K562 (cell line): ENCODE data around the gene ICA1L. TPM values are rescaled to one million over a fixed set of nuclear protein-coding genes. Genes with fewer than 3 reads are reported as not detected.

Experiments
- ATAC-seq: fragments of 200-7000 bp; cut with Tn5 transposase; 3 replicates; pipeline ENCODE4 v1.9.1; 2020; ENCODE audit warnings: moderate library complexity
- BruUV-seq: library from RNA; stranded (reverse); fragments of 400-500 nt; replicated peaks from 2 replicates; lab custom pipeline; 2021; lab: Mats Ljungman, UMichigan
- CTCF ChIA-PET: fragments of 300-600 bp; formaldehyde crosslinking; extraction: SDS; loops from one replicate; lab custom pipeline; 2021; ENCODE audit warnings: low intra/inter-chr PET ratio; lab: Yijun Ruan, JAX
- POLR2A ChIA-PET: fragments of 300-600, 350-650 bp; sonication (Branson Sonifier 250); formaldehyde crosslinking; extraction: SDS; loops from one replicate; lab custom pipeline; 2021; ENCODE audit warnings: antibody characterized with exemption, inconsistent platforms; lab: Yijun Ruan, JAX
- DNase-seq, 4 experiments: peaks; one replicate each; pipeline versions ENCODE4 v3.0.0 to v3.0.0-alpha.2; 2011 to 2018; ENCODE audit warnings: low spot score in 3 of 4, mixed read lengths in 3 of 4; ENCODE audit errors: extremely low read depth in 1 of 4
- FAIRE-seq: peaks from 2 replicates; lab custom pipeline; 2011; peaks lifted over from hg19 to GRCh38; lab: Jason Lieb, UNC
- H2AFZ ChIP-seq: 2 replicates; pipeline ENCODE4 v1.6.0; 2011; ENCODE audit warnings: low read depth, low read length, control low read depth, inconsistent platforms
- H3K27ac ChIP-seq: fragments of 200-600 bp; 3 replicates; pipeline ENCODE4 v1.8.0; 2011; ENCODE audit warnings: low read depth, mild to moderate bottlenecking, control low read depth, inconsistent platforms, low read length, moderate library complexity, mixed read lengths; ENCODE audit errors: extremely low read depth
- H3K27me3 ChIP-seq, 2 experiments: fragments of 300-600 bp in 1 of 2; 2 replicates in 1 of 2; 3 replicates in 1 of 2; pipeline versions ENCODE4 v1.6.0 to v1.8.0; 2011; ENCODE audit warnings: inconsistent platforms in 2 of 2, low read length in 2 of 2, mild to moderate bottlenecking in 1 of 2, mixed read lengths in 1 of 2, moderate library complexity in 1 of 2; ENCODE audit not compliant: control insufficient read depth in 2 of 2, insufficient read depth in 2 of 2
- H3K36me3 ChIP-seq: fragments of 300-600 bp; 3 replicates; pipeline ENCODE4 v1.8.0; 2011; ENCODE audit warnings: mild to moderate bottlenecking, low read length, inconsistent platforms; ENCODE audit not compliant: control insufficient read depth, insufficient read depth
- H3K4me1 ChIP-seq, 2 experiments: fragments of 200-600 bp in 1 of 2; replicated peaks in 1 of 2; 2 replicates in 1 of 2; 3 replicates in 1 of 2; pipeline versions ENCODE4 v1.5.1 to v1.8.0; 2011; ENCODE audit warnings: inconsistent platforms in 2 of 2, low read length in 2 of 2, mild to moderate bottlenecking in 1 of 2, mixed read lengths in 1 of 2, moderate library complexity in 1 of 2; ENCODE audit not compliant: control insufficient read depth in 2 of 2, insufficient read depth in 2 of 2
- H3K4me2 ChIP-seq: 2 replicates; pipeline ENCODE4 v1.6.1; 2011; ENCODE audit warnings: low read length, control low read depth, inconsistent platforms, mixed read lengths; ENCODE audit not compliant: insufficient read depth
- H3K4me3 ChIP-seq: fragments of 200-600 bp; sonication (generic), shearing (Covaris generic); 2 replicates; pipeline ENCODE4 v1.5.1; 2016; ENCODE audit warnings: control low read depth, inconsistent platforms
- H3K79me2 ChIP-seq: fragments of 200-600 bp; 3 replicates; pipeline ENCODE4 v1.8.0; 2011; ENCODE audit warnings: low read length, inconsistent platforms; ENCODE audit not compliant: control insufficient read depth, insufficient read depth
- H3K9ac ChIP-seq, 2 experiments: 2 replicates each; pipeline versions ENCODE4 v1.6.0 to v1.6.1; 2011; ENCODE audit warnings: low read depth in 2 of 2, low read length in 2 of 2, control low read depth in 1 of 2, inconsistent platforms in 1 of 2, mild to moderate bottlenecking in 1 of 2, mixed read lengths in 1 of 2; ENCODE audit not compliant: insufficient read depth in 1 of 2
- H3K9me1 ChIP-seq: one replicate; pipeline ENCODE4 v1.6.0; 2011; ENCODE audit warnings: inconsistent platforms, mild to moderate bottlenecking, low read length, moderate library complexity; ENCODE audit not compliant: control insufficient read depth, insufficient read depth
- H3K9me3 ChIP-seq: replicated peaks from 2 replicates; pipeline ENCODE4 v1.5.1; 2011; ENCODE audit warnings: low read depth, low read length, inconsistent platforms; ENCODE audit not compliant: control insufficient read depth, insufficient read depth
- H4K20me1 ChIP-seq: replicated peaks from 2 replicates; pipeline ENCODE4 v1.6.1; 2011; ENCODE audit warnings: low read length, inconsistent platforms, mixed read lengths; ENCODE audit not compliant: control insufficient read depth, insufficient read depth
- ATF6 ChIP-seq: sonication (generic); formaldehyde crosslinking; IDR thresholded peaks from 2 replicates; pipeline ENCODE4 v1.4.0; 2020; ENCODE audit warnings: mild to moderate bottlenecking, missing genetic modification reagents
- CBX2 ChIP-seq: fragments of 200-600 bp; sonication (generic); IDR thresholded peaks from one replicate; pipeline ENCODE4 v1.6.1; 2012; ENCODE audit warnings: mild to moderate bottlenecking, low read length, inconsistent platforms; ENCODE audit not compliant: insufficient read depth, poor library complexity, severe bottlenecking
- FOXK2 ChIP-seq, 2 experiments: fragments of 450-650 bp; IDR thresholded peaks in 1 of 2; conservative IDR thresholded peaks in 1 of 2; 2 replicates each; pipeline ENCODE4 v1.6.1; 2016; ENCODE audit warnings: low read depth in 2 of 2, mild to moderate bottlenecking in 1 of 2
- JUND ChIP-seq, 2 experiments: IDR thresholded peaks; 2 replicates in 1 of 2; 3 replicates in 1 of 2; pipeline ENCODE4 v1.6.1; 2011; ENCODE audit warnings: borderline replicate concordance in 2 of 2, low read depth in 2 of 2, low read length in 2 of 2, improper control_type of control experiment in 1 of 2, missing biosample characterization in 1 of 2, missing genetic modification characterization in 1 of 2, missing genetic modification reagents in 1 of 2
- KAT7 ChIP-seq: sonication (generic); formaldehyde crosslinking; IDR thresholded peaks from 2 replicates; pipeline ENCODE4 v1.8.0; 2022; ENCODE audit warnings: missing genetic modification reagents, mild to moderate bottlenecking, borderline replicate concordance
- MTA1 ChIP-seq: fragments of 450-650 bp; IDR thresholded peaks from 2 replicates; pipeline ENCODE4 v1.6.1; 2017; ENCODE audit warnings: borderline replicate concordance
- POLR2AphosphoS5 ChIP-seq: IDR thresholded peaks from 2 replicates; pipeline ENCODE4 v1.6.1; 2011; ENCODE audit warnings: mild to moderate bottlenecking, low read depth, low read length, moderate library complexity; ENCODE audit not compliant: control insufficient read depth, insufficient read depth
- RERE ChIP-seq: sonication (generic); formaldehyde crosslinking; IDR thresholded peaks from 2 replicates; pipeline ENCODE4 v1.8.0; 2023; ENCODE audit warnings: missing genetic modification reagents, mild to moderate bottlenecking, borderline replicate concordance
- SOX6 ChIP-seq: fragments of 450-650 bp; IDR thresholded peaks from 2 replicates; pipeline ENCODE4 v1.6.1; 2014; ENCODE audit warnings: mild to moderate bottlenecking
- ZNF224 ChIP-seq: sonication (generic); formaldehyde crosslinking; IDR thresholded peaks from 2 replicates; pipeline ENCODE4 v1.8.0; 2022; ENCODE audit warnings: mild to moderate bottlenecking, missing genetic modification reagents
- ZNF589 ChIP-seq: fragments of 200-800 bp; sonication (Bioruptor generic); IDR thresholded peaks from 2 replicates; pipeline ENCODE4 v1.6.1; 2016; ENCODE audit warnings: low read depth, missing genetic modification characterization, missing compliant biosample characterization
- ZNF644 ChIP-seq: fragments of 200-800 bp; sonication (Bioruptor generic); IDR thresholded peaks from 2 replicates; pipeline ENCODE4 v1.6.1; 2016; ENCODE audit warnings: low read depth, missing genetic modification characterization, missing compliant biosample characterization
- ZNF699 ChIP-seq: fragments of 250-450 bp; sonication (Bioruptor Pico); IDR thresholded peaks from 2 replicates; pipeline ENCODE4 v1.8.0; 2021; ENCODE audit warnings: mild to moderate bottlenecking, moderate library complexity; ENCODE audit not compliant: insufficient replicate concordance
- WGBS: fragments of 100-300 bp; shearing (Covaris generic); methylation state at CpG from one replicate; pipeline ENCODE4 v1.1.6; 2016; ENCODE audit warnings: low coverage, mixed read lengths; ENCODE audit not compliant: insufficient coverage; ENCODE audit errors: missing lambda C conversion rate; 5-methylcytosine and 5-hydroxymethylcytosine counted together
- in situ Hi-C: fragments of 300-500 bp; cut with MboI; formaldehyde crosslinking; loops from 4 replicates; pipeline ENCODE4 v1.15.0; 2018; ENCODE audit warnings: inconsistent platforms, mixed read lengths
- intact Hi-C: fragments of 100-400 bp; cut with micrococcal nuclease; formaldehyde crosslinking; loops from 2 replicates; pipeline ENCODE4 v1.14.2; 2022
- polyA plus RNA-seq, 8 experiments: library from polyadenylated mRNA; depleted of rRNA in 4 of 8; stranded (reverse) in 5 of 8; unstranded in 3 of 8; fragments of >200 nt; fragmentation: Nextera tagmentation in 2 of 8; fragmentation: Illumina TruSeq in 1 of 8; extraction: Ambion mirVana in 2 of 8; extraction: Trizol in 1 of 8; gene quantifications; 2 replicates each; pipeline versions ENCODE4 v1.2.1 to v1.2.3, GENCODE V29; 2011 to 2014; ENCODE audit warnings: inconsistent platforms in 1 of 8, missing spikeins in 1 of 8
- total RNA-seq, 7 experiments: library from RNA; depleted of rRNA in 6 of 7; stranded (reverse); fragments of >200 nt in 6 of 7; fragmentation: Illumina TruSeq in 2 of 7; extraction: Trizol in 2 of 7; gene quantifications; 2 replicates each; pipeline versions ENCODE4 v1.2.1 to v1.2.3, GENCODE V29; 2011 to 2021; ENCODE audit warnings: low replicate concordance in 1 of 7

The ICA1L gene
- total and polyA plus RNA-seq, 9 of the 15 experiments (the other 6 are each of a cell fraction or from before 2014, with no cell fraction given), result 0.57 to 1.7 (median 1.1) TPM

- in situ Hi-C loops, result no loop called here
- H3K4me2 ChIP-seq, result no peak overlapping the region
- 25% methylated on average over 4 of the region's 4 CpGs for WGBS
- TF ChIP-seq ZNF224 (CRISPR knock-in tag) (no peak), FOXK2 (conservative IDR thresholded peaks at IDR 0.05 in 1 of 2, IDR thresholded peaks at IDR 0.05 in 1 of 2; ENCODE audit: low read depth in 2 of 2) (no peak), MTA1 (no peak), ZNF699 (CRISPR knock-in tag) (no peak), KAT7 (CRISPR knock-in tag) (no peak), POLR2AphosphoS5 (no peak), ATF6 (CRISPR knock-in tag) (no peak), RERE (CRISPR knock-in tag) (no peak), ZNF589 (CRISPR knock-in tag) (no peak), CBX2 (no peak), JUND (IDR thresholded peaks at IDR 0.05; ENCODE audit: borderline replicate concordance, low read depth, low read length) (no peak), JUND (tag; IDR thresholded peaks at IDR 0.05; ENCODE audit: borderline replicate concordance, low read depth, low read length) (no peak), ZNF644 (no peak), SOX6 (no peak)
These were observed 55.8 kb downstream of the ICA1L start for GRCh38 chr2:202815548-202816360.

More at GRCh38 chr2:202815548-202816360, 55.8 kb downstream of the ICA1L start:
- ChIA-PET POLR2A (no interaction called here), CTCF (no interaction called here)
- Histone ChIP-seq H3K36me3 (no peaks in the 10 kb centered on the region), H3K27ac (no peak overlapping the region), H3K27me3 (no peaks in the 10 kb centered on the region), H3K9me3 (no peaks in the 10 kb centered on the region), H2AFZ (no peak overlapping the region), H3K4me3 (no peak overlapping the region), H4K20me1 (no peaks in the 10 kb centered on the region), H3K4me1 (peaks cover 0 to 2% of the 10 kb centered on the region in 2 experiments; a peak in 1 of 5 replicates), H3K9ac (no peak overlapping the region), H3K79me2 (no peaks in the 10 kb centered on the region), H3K9me1 (no peaks in the 10 kb centered on the region)
- BruUV-seq, result no TSS peak
- FAIRE-seq (no peak), DNase-seq (no peak), ATAC-seq (no peak)
- intact Hi-C loops, result no loop called here
